ENCODE measurements around the gene DYTN.

- no peak for TF ChIP-seq CTCF (conservative IDR thresholded peaks at IDR 0.05; ENCODE audit: low read length)
- no peak for TF ChIP-seq EZH2phosphoT487 (IDR thresholded peaks at IDR 0.05; ENCODE audit: borderline replicate concordance, low read depth, low read length)
Measured at GRCh38 chr2:206619011-206619410, 99.2 kb downstream of the DYTN start.
